CD14-positive monocyte (primary cell): Measurements from ENCODE around the gene PCDHA5. TPM values are rescaled to one million over a fixed set of nuclear protein-coding genes. Genes with fewer than 3 reads are reported as not detected.
"Not testable (repeated sequence)": the region's sequence is repeated elsewhere in the genome, so short reads cannot be mapped to it uniquely, and the experiment has no call there.

ENCODE experiments used
- DNase-seq, 3 donors: peaks; one replicate each; pipeline ENCODE4 v3.0.0-alpha.2; 2011 to 2022
- H2AFZ ChIP-seq: 2 replicates; pipeline ENCODE4 v1.6.0; 2012; ENCODE audit warnings: mild to moderate bottlenecking, low read depth, low read length, inconsistent platforms; ENCODE audit not compliant: insufficient read depth, poor library complexity, severe bottlenecking
- H3K27ac ChIP-seq, 2 donors: 1 replicate in 1 of 2; 2 replicates in 1 of 2; pipeline ENCODE4 v1.5.1; 2012 to 2013; ENCODE audit warnings: low read length in 2 of 2, control low read depth in 1 of 2, inconsistent platforms in 1 of 2, low read depth in 1 of 2, mild to moderate bottlenecking in 1 of 2
- H3K27me3 ChIP-seq, 2 donors: one replicate each; pipeline versions ENCODE4 v1.6.0 to v1.6.1; 2011 to 2013; ENCODE audit warnings: low read length in 2 of 2; ENCODE audit not compliant: control insufficient read depth in 2 of 2, insufficient read depth in 2 of 2
- H3K36me3 ChIP-seq, 2 donors: replicated peaks in 1 of 2; 1 replicate in 1 of 2; 2 replicates in 1 of 2; pipeline versions ENCODE4 v1.5.1 to v1.6.1; 2012 to 2013; ENCODE audit warnings: low read length in 2 of 2, control low read depth in 1 of 2, inconsistent platforms in 1 of 2, mild to moderate bottlenecking in 1 of 2; ENCODE audit not compliant: insufficient read depth in 2 of 2, control insufficient read depth in 1 of 2
- H3K4me1 ChIP-seq, 2 donors: 1 replicate in 1 of 2; 2 replicates in 1 of 2; pipeline versions ENCODE4 v1.5.1 to v1.6.1; 2012 to 2013; ENCODE audit warnings: low read length in 2 of 2, control low read depth in 1 of 2, inconsistent platforms in 1 of 2, mild to moderate bottlenecking in 1 of 2, moderate library complexity in 1 of 2; ENCODE audit not compliant: insufficient read depth in 2 of 2, control insufficient read depth in 1 of 2
- H3K4me2 ChIP-seq: replicated peaks from 2 replicates; pipeline ENCODE3; 2012; ENCODE audit warnings: low read length, moderate library complexity, mild to moderate bottlenecking; ENCODE audit not compliant: poor library complexity, severe bottlenecking; ENCODE audit errors: extremely low read depth
- H3K4me3 ChIP-seq, 3 experiments: fragments of 200-600 bp in 1 of 3; sonication (generic) in 1 of 3; replicated peaks in 1 of 3; 1 replicate in 2 of 3; 2 replicates in 1 of 3; pipeline ENCODE4 v1.5.1; 2011 to 2013; ENCODE audit warnings: low read length in 3 of 3, mild to moderate bottlenecking in 3 of 3, control low read depth in 2 of 3, low read depth in 2 of 3, inconsistent platforms in 1 of 3, moderate library complexity in 1 of 3
- H3K79me2 ChIP-seq: 2 replicates; pipeline ENCODE4 v1.6.0; 2012; ENCODE audit warnings: mild to moderate bottlenecking, control low read depth, inconsistent platforms, low read length, moderate library complexity; ENCODE audit not compliant: insufficient read depth
- H3K9ac ChIP-seq: 2 replicates; pipeline ENCODE4 v1.6.0; 2017; ENCODE audit warnings: low read length, mild to moderate bottlenecking; ENCODE audit not compliant: insufficient read depth, poor library complexity, severe bottlenecking
- H3K9me3 ChIP-seq, 2 donors: replicated peaks in 1 of 2; 1 replicate in 1 of 2; 2 replicates in 1 of 2; pipeline versions ENCODE4 v1.5.1 to v1.6.1; 2012 to 2013; ENCODE audit warnings: low read length in 2 of 2, control low read depth in 1 of 2; ENCODE audit not compliant: control insufficient read depth in 1 of 2, insufficient read depth in 1 of 2
- H4K20me1 ChIP-seq: 2 replicates; pipeline ENCODE4 v1.6.0; 2012; ENCODE audit warnings: mild to moderate bottlenecking, low read length, control low read depth, moderate library complexity; ENCODE audit not compliant: insufficient read depth
- H3K27ac Mint-ChIP-seq, 7 donors: one replicate each; pipeline ENCODE4 v1.8.0; 2020; ENCODE audit warnings: mild to moderate bottlenecking in 7 of 7, mixed read lengths in 7 of 7, moderate library complexity in 6 of 7, inconsistent platforms in 2 of 7
- H3K27me3 Mint-ChIP-seq, 3 donors: one replicate each; pipeline ENCODE4 v1.8.0; 2021 to 2022; ENCODE audit warnings: low read depth in 3 of 3, mild to moderate bottlenecking in 3 of 3, mixed read lengths in 3 of 3, moderate library complexity in 3 of 3, inconsistent platforms in 1 of 3
- H3K36me3 Mint-ChIP-seq, 2 donors: one replicate each; pipeline ENCODE4 v1.8.0; 2020; ENCODE audit warnings: mixed read lengths in 2 of 2, inconsistent platforms in 1 of 2, mild to moderate bottlenecking in 1 of 2
- H3K4me1 Mint-ChIP-seq: one replicate; pipeline ENCODE4 v1.8.0; 2020; ENCODE audit warnings: mild to moderate bottlenecking, mixed read lengths
- H3K4me3 Mint-ChIP-seq, 2 donors: one replicate each; pipeline ENCODE4 v1.8.0; 2020; ENCODE audit warnings: mild to moderate bottlenecking in 2 of 2, mixed read lengths in 2 of 2, moderate library complexity in 1 of 2
- H3K9me3 Mint-ChIP-seq, 7 donors: one replicate each; pipeline ENCODE4 v1.8.0; 2020 to 2022; ENCODE audit warnings: mixed read lengths in 7 of 7, mild to moderate bottlenecking in 6 of 7, moderate library complexity in 6 of 7, inconsistent platforms in 2 of 7
- CTCF ChIP-seq: fragments of 200-600 bp; IDR thresholded peaks from one replicate; pipeline ENCODE4 v1.8.0; 2022; ENCODE audit warnings: antibody characterized with exemption, mild to moderate bottlenecking
- WGBS: methylation state at CpG from one replicate; pipeline ENCODE4 v1.1.5; 2013; ENCODE audit warnings: missing lambda C conversion rate; ENCODE audit not compliant: insufficient coverage; 5-methylcytosine and 5-hydroxymethylcytosine counted together
- intact Hi-C, 2 donors: fragments of 100-400 bp; cut with micrococcal nuclease; formaldehyde crosslinking; loops; one replicate each; pipeline versions ENCODE4 v1.15.0 to v1.15.1; 2023
- polyA plus RNA-seq, 3 donors: library from polyadenylated mRNA; depleted of rRNA in 1 of 3; unstranded in 2 of 3; stranded (reverse) in 1 of 3; fragments of 300-500 nt in 2 of 3; fragments of >200 nt in 1 of 3; fragmentation: Illumina TruSeq in 2 of 3; gene quantifications; 1 replicate in 2 of 3; 2 replicates in 1 of 3; pipeline ENCODE4 v1.2.3, GENCODE V29; 2012 to 2021

PCDHA5 gene
- polyA plus RNA-seq, 3 donors: not detected

GRCh38 chr5:140795259-140795641 is 26.2 kb upstream of the PCDHA5 start:
- Mint-ChIP-seq H3K4me3 (peak overlapping the region in 1 of 2 donors; percentile 30), H3K27ac (no peak overlapping the region), H3K9me3 (peaks cover 26 to 68% (median 48%) of the 10 kb centered on the region in 7 donors), H3K36me3 (no peaks in the 10 kb centered on the region), H3K27me3 (peaks cover 5 to 21% (median 13%) of the 10 kb centered on the region in 3 donors), H3K4me1 (no peaks in the 10 kb centered on the region)
- Histone ChIP-seq H2AFZ (no peak overlapping the region), H3K79me2 (no peaks in the 10 kb centered on the region), H4K20me1 (no peaks in the 10 kb centered on the region), H3K4me1 (peaks cover 0 to 6% of the 10 kb centered on the region in 2 donors), H3K4me2 (no peak overlapping the region), H3K9ac (no peak overlapping the region), H3K27ac (no peak overlapping the region), H3K9me3 (peaks cover 30 to 77% of the 10 kb centered on the region in 2 donors), H3K27me3 (peaks cover 3 to 23% of the 10 kb centered on the region in 2 donors), H3K4me3 (no peak overlapping the region), H3K36me3 (no peaks in the 10 kb centered on the region)
- intact Hi-C loops: no loop called here
- TF ChIP-seq CTCF: no peak
- WGBS: 25% methylated on average over 6 of the region's 15 CpGs
- no peak for DNase-seq

DNA sequence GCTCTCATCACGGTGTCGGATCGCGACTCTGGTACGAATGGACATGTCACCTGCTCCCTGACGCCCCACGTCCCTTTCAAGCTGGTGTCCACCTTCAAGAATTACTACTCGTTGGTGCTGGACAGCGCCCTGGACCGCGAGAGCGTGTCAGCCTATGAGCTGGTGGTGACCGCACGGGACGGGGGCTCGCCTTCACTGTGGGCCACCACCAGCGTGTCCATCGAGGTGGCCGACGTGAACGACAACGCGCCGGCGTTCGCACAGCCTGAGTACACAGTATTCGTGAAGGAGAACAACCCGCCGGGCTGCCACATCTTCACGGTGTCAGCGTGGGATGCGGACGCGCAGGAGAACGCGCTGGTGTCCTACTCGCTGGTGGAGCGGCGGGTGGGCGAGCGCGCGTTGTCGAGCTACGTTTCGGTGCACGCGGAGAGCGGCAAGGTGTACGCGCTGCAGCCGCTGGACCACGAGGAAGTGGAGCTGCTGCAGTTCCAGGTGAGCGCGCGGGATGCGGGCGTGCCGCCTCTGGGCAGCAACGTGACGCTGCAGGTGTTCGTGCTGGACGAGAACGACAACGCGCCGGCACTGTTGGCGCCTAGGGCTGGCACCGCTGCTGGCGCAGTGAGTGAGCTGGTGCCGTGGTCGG is 25.2 kb upstream of the PCDHA5 start:
- H3K9ac ChIP-seq, intact Hi-C loops, H3K4me2 ChIP-seq, H4K20me1 ChIP-seq, H3K36me3 Mint-ChIP-seq, H3K27ac ChIP-seq, H3K4me1 ChIP-seq, H3K4me3 ChIP-seq, DNase-seq, H2AFZ ChIP-seq, H3K27ac Mint-ChIP-seq, H3K79me2 ChIP-seq, H3K4me1 Mint-ChIP-seq, H3K4me3 Mint-ChIP-seq, H3K36me3 ChIP-seq: not testable (repeated sequence)
- WGBS: 58% methylated on average over 72 of the region's 72 CpGs
- H3K9me3 Mint-ChIP-seq: peaks cover 25 to 68% (median 54%) of the 10 kb centered on the region in 7 donors
- peaks cover 5 to 25% (median 15%) of the 10 kb centered on the region in 3 donors for H3K27me3 Mint-ChIP-seq
- H3K9me3 ChIP-seq: peaks cover 33 to 77% of the 10 kb centered on the region in 2 donors
- peaks cover 3 to 31% of the 10 kb centered on the region in 2 donors for H3K27me3 ChIP-seq
